Suprapubic skin (tissue), 3 donors: ENCODE results near the gene IL17A.

Experiments used
- EP300 ChIP-seq: sonication (generic); formaldehyde crosslinking; IDR thresholded peaks from one replicate; pipeline ENCODE4 v1.6.1; 2017; ENCODE audit warnings: antibody characterized with exemption
- TF ChIP-seq, protein P1 (sequence below), 2 donors: fragments of 200-600 bp in 1 of 2; fragments of 450-650 bp in 1 of 2; sonication (generic) in 1 of 2; IDR thresholded peaks; one replicate each; pipeline ENCODE4 v1.5.1; 2016 to 2019; ENCODE audit warnings: antibody characterized with exemption in 2 of 2, mild to moderate bottlenecking in 1 of 2, moderate library complexity in 1 of 2

DNA sequence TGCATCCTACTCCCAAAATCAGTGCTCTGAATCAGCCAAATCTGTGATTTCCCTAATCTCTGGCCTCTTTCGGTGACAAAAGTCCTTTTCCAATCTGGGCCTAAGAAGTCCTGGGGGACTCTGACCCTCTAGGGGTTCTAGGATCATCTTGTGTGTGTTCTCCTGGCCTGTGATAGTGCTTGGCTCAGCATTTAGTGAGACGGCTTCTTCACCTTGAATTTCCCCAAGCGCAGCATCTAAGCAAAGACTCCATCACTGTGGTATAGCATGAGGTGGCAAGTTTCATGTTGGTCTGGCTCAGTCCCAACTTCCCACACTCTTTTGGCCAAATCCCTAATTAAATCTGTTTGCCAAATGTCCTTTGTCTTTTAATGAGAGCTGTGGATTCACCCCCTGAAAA lies 12.1 kb upstream of the IL17A start:
- TF ChIP-seq, protein P1, sequence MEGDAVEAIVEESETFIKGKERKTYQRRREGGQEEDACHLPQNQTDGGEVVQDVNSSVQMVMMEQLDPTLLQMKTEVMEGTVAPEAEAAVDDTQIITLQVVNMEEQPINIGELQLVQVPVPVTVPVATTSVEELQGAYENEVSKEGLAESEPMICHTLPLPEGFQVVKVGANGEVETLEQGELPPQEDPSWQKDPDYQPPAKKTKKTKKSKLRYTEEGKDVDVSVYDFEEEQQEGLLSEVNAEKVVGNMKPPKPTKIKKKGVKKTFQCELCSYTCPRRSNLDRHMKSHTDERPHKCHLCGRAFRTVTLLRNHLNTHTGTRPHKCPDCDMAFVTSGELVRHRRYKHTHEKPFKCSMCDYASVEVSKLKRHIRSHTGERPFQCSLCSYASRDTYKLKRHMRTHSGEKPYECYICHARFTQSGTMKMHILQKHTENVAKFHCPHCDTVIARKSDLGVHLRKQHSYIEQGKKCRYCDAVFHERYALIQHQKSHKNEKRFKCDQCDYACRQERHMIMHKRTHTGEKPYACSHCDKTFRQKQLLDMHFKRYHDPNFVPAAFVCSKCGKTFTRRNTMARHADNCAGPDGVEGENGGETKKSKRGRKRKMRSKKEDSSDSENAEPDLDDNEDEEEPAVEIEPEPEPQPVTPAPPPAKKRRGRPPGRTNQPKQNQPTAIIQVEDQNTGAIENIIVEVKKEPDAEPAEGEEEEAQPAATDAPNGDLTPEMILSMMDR (IDR thresholded peaks at IDR 0.05): no peak
- TF ChIP-seq EP300: no peak
